Measurements from ENCODE around the gene CDH2.

Gene CDH2

DNA sequence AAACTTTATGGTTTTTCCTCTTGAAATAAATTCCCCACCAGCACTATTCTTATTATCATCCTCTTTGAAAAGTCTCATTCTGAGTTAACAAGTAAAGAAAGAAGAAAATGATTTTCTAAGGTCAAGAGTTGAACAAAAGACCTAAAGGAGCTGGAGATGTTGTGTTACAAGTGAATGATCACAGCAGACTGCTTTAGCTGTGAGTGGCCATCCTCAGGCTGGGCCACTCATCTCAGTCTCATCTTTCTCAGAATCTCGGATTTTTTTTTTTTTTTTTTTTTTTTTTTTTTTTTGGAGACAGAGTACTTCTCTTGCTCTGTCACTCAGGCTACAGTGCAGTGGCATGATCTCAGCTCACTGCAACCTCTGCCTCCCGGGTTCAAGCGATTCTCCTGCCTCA lies 133.3 kb downstream of the CDH2 start:
- no peak for DNase-seq (ENCODE audit: low spot score)

DNA sequence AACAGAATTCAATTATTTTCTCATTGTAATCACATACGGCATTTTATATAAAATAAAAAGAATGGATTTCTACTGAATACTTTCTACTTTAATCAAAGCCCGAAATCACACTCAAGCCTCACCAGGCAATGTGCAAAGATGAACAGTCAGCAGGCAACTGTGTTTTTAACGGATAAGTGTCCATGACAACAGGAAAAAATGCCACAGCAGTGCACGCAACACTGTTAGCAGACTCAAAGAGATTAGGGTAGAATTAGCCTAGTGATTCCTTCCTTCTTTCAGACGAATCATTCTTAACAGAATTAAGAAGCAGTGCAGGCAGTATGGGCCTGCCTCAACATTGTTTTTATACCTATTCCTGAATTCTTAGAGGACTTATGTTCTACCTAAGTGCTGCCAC lies 135.6 kb downstream of the CDH2 start:
- DNase-seq (ENCODE audit: low spot score): no peak

DNA sequence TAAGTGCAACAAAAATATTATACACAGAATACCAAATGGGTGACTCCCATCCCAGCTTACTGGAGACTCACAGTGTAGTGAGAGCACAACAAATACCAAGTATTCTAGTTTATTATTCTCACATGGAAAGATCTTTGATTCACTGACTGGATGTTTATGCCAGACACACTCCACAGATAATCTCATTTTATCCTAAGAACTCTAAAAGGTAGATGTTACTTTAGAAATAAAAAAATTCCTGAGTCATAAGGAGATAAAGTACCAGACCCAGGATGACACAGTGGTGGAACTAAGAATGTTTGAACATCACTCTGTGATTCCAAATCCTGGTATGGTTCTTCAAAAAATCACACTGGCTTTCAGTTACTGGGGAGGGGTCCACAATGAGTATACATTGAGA lies 136.2 kb downstream of the CDH2 start:
- DNase-seq (ENCODE audit: low spot score): no peak

DNA sequence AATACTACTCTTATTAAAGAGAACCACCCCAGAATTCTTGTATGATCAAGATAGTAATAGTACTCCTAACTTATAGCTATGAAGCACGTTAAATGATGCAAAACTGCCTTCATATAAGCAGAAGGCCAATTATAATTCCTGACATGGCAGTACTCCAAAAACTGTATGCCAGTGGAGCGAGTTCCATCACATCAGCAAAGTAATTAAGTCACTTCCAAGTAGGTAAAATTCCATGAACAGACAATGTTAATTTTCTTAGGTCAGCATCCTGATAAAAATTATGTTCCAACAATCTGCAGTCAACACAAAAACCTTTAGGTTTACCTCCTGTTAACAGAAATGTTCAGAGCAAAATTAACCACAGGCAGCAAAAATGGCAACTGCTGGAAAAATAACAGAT lies 136.7 kb downstream of the CDH2 start:
- DNase-seq (ENCODE audit: low spot score): no peak

DNA sequence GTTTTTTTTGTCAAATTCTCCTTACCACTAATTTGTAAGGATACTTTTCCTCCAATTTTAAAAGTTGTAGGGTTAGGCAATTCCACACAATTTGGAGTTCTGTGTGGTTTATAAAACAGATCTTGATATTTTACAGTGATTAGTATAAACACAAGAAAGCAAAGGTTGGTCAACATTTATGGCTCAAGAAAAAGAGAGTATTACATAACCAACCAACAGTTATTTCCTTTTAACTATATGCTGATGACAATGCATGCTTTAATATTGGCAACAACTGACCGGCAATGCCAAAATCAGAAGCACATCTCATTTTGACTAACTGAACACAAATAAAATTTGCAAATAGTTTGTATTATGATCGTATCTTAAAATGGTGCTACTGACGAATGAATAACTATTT lies 137.2 kb downstream of the CDH2 start:
- no peak for DNase-seq (ENCODE audit: low spot score)

DNA sequence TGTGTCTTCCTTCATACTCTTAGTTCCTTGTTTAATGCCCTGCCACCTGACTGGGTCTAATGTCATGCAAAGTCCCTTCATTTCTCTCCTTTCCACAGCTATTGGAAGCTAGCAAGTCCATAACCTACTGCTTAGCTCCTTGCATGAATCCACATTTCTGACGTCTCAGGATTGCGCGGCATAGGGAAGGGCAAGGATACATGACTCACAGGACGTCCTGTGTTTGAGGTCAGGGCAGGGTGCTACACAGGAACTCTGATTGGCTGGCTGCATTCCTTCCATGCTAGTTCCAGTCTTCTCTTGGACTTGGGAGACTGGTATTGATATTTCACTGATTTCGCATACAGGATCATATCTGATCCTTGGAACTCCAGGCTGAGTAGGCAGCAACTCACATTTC lies 137.9 kb downstream of the CDH2 start:
- peak; percentile 44 for DNase-seq (ENCODE audit: low spot score)

DNA sequence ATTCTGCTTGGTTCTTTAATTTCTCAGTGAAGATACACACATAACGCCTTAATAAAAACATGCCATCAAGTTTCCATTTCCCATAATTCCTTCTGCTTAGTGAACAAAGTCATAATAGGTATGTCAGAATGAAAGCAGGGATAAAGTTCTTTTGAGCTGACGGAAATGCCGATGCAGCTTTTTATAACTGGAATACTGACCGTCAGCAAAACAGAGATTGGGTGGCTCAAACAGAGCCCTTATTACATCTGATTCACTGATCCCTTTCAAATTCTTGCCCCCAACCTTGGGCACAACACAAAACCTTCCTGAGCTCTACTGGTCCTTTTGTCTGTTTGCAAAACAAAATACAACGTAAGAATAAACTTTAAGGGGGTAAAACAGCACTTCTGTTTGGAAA lies 140.4 kb downstream of the CDH2 start:
- DNase-seq (ENCODE audit: low spot score): no peak

DNA sequence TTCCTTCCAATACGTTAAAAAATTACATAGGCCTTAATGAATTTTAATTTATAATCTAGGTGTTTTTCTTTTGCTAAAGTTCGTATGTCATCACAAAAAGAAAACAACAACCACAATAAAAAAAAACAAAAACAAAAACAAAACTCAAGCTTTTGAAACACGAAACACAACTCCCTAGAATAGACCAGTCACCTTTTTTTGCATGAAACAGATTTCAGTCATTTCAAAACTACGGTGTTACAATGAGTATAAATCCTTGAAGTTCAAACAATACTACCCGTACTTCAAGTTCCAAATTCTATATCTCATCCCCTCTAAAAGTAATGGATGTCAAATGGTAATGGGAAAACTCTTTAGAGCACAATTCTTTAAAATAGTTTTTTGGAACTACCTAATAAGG lies 142.4 kb downstream of the CDH2 start:
- DNase-seq (ENCODE audit: low spot score): no peak

DNA sequence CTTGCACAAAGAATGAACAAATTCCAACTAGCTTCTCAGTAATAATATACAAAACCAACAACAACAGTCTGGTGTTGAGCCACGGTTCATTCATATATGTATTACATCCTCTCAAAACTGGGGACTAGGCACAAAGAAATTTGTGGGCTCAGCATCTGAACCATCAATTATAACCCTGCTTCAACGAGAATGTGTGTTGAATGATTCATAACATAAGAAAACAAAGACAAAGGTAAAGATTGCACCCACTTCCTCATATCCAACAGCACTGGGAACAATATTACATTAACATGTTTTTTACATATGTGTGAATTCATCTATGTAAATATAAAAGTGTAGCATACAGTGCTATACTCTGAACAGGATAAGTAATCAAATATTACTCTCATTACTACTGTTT lies 144.8 kb downstream of the CDH2 start:
- DNase-seq (ENCODE audit: low spot score): no peak

DNA sequence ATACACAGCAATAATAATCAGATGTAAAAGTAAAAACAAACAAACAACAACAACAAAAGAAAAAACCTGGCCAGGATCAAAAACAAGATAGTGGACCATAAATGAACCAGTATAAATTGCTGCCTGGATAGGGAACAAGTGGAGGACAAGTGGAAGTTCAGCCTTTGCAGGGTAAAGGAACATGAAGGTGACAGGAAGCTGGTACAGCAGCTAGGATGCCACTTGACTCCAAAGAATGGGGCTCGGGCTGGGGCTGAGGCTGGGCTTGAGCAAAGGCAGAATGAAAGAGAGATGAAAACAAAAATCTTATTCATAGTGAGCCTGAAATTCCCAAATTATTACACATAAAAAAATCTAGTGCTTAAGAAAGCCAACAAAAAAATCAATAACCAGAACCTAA lies 146.5 kb downstream of the CDH2 start:
- DNase-seq (ENCODE audit: low spot score): no peak

DNA sequence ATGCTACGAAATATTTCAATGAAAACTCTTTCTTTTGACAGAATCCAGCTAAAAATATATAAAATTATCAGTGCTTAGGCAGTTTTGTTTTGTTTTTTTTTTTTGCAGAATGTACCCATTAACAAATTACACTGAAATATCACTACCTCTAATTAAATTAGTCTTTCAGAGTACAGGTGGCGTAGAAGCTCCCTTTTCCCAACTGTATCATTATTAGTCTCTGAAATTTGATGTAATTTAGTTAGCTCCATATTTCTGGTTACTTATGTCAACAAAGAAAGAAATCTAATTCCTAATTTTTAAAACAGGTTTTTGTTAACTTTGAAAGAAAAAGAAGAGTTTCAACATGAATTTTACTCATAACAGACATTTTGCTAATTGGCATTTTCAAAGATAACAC lies 149.2 kb downstream of the CDH2 start:
- no peak for DNase-seq (ENCODE audit: low spot score)

DNA sequence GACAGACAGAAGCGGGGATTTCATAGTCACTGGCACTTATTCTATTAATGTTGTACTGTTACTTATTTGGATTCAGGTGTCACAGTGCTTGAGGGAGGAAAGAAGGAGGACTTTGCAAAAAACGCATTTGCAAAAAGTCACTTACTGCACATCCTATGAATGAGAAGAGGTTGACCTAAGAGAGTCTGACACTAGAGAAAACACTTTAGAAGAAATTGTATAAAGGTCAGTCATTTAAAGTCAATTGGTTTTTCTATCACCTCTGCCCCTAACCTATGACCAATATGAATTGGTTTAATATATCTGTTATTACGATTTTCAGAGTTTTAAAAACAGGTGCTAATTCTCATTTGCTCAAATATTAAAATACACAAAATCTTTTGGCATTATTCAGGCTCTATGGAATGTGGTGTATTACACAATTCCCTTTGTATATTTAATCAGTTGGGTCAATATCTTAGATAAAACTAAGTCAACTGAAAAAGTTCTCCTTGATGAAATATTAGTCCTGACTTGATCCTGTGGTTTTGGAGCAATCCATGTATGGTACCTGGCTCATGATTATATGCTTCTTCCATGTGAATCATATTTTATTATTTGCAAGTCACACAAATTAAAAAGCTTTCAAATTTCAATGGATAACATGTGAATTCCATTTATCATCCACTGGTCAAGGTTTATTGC lies 157.4 kb downstream of the CDH2 start:
- DNase-seq (ENCODE audit: low spot score): no peak

DNA sequence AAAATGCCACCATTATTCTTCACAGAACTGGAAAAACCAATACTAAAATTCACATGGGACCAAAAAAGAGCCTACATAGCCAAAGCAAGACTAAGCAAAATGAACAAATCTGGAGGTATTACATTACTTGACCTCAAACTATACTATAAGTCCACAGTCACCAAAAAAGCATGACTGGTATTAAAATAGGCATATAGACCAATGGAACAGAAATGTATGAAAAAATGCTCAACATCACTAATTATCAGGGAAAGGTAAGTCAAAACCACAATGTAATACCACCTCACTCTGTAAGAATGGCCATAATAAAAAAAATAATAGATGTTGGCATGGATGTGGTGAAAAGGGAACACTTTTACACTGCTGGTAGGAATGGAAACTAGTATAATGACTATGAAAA lies 158.6 kb downstream of the CDH2 start:
- DNase-seq (ENCODE audit: low spot score): no peak

DNA sequence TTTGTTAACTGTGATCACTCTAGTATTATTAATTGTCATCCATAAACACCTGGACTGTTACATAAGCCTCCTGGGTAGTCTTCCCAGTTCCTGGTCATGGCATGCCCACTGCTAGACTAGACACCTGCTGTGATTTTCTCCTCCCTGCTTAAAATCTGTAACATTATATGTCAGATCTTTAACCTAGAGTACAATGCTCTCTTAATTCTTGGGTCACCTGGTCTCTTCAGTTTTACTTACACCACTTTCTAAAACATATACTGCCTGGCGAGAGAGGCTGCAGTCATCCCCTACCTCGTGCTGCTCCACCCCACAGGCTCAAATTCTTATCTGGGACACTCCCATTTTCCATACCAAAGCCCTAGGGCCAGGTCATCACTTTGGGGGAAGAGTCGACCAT lies 161.3 kb downstream of the CDH2 start:
- no peak for DNase-seq (ENCODE audit: low spot score)

DNA sequence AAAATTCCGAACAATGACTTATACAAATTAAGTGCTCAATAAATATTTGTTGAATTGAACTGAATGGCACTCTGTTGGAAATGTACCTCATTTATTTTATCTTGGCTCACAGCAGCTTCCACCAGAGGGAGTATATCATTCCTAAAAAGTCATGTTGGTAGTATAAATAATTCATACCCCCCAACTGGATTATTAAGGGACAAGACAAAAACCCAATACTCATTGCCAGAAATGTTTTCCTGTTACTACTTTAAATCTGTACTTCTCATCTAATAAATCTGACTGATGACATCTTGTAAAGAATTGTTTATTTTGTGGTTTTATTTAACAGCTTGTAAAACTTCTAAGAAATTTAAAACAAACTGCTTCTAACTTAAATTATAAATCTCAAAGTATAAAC lies 163.9 kb downstream of the CDH2 start:
- DNase-seq (ENCODE audit: low spot score): peak; percentile 1

DNA sequence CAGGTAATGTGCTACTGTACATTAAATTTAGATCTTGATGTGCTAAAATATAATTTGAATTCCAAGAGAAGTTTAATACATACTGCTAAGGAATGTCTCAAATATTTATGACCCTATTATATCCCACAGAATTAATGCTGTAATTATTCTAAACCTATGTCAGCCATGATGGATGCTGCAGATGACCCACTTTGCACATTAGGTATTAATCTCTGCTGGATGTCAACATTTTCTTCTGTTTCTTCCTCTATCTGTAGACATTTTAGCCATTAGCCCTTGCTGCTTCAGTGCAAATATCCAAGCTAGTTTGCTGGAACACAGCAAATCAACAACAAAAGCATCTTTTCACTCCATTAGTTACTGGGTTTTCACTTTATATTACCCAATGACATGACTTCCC lies 164.6 kb downstream of the CDH2 start:
- DNase-seq (ENCODE audit: low spot score): no peak

DNA sequence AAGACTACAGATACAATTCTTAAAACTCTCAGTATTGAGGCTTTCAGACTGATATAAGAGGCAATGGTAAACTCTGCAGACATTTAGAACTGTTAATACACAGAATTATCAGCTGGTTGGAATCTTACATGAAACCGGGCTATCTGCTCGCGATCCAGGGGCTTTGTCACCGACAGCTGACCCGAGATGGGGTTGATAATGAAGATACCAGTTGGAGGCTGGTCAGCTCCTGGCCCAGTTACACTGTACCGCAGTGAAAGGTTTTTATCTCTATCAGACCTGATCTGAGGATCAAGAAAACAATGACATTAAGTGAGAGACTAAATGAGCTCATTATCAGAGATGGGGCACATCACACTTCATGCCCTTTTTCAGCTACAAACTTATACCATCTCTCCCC lies 167.3 kb downstream of the CDH2 start:
- DNase-seq (ENCODE audit: low spot score): no peak

DNA sequence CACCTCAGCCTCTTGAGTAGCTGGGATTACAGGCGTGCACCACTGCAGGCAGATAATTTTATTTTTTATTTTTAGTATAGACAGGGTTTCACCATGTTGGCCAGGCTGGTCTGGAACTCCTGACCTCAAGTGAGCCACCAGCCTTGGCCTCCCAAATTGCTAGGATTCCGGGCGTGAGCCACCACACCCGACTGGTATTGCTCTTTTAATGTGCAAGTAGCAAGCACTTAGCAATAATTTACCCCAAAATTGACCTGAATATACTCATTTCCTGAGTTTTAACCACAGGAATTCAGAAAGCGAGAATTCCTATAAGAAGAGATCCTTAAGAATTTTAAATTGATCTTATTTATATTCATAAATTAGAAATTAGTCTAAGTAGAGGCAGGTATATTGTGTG lies 169.1 kb downstream of the CDH2 start:
- DNase-seq (ENCODE audit: low spot score): no peak

DNA sequence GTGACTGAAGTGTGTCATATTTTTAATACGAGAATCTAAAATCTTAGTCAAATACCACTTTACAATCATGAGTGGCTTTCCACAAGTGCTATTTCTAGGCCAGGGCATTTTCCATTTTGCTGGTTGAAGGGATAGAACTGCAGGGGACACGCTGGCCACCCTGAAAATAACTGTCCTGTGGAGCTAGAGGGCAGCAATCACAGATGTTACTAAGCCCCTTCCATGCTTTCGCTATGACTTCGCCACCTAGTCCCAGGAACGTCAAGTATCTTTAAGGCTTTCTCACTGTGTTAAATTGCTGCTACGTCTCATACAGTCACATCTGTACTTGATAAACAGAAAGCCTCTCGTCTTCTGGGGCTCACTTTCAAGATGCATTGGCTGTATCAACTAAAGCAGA lies 171.8 kb downstream of the CDH2 start:
- DNase-seq (ENCODE audit: low spot score): no peak

DNA sequence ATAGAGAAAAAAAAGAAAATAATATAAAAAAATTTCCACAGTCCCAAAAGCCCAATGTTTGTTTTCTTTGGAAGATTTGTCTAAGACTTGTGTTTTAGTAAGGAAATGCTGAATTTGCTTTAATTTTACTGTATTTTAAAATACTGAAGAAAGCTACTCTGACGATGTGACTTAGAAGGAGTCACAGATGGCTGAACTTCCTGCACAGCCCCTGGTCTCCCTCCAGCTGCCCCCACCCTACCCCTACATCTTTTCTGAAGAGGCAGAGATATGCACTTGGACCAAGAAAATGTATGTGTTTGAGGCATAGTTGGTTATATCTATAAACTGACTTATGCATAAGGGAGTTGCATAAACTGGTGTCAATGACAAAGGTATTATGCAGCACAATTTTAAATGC lies 172.3 kb downstream of the CDH2 start:
- DNase-seq (ENCODE audit: low spot score): no peak

DNA sequence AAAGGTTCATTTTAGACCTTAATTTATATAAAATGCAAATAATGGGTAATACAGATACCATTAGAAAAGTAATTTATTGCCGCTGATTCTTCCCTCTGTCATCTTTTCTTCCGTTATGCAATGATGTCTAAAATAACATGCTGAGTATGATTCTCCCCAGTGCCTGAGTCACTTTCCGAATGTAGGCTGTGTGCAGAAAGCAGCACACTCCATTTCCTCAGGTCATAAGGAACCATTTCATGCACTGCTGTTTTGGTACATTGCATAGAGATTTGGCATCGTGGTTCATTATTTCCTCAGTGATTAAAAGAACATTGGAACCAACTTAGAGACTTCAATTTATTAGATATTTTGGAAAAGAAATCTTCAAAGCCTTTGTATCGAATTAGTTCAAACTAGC lies 173.5 kb downstream of the CDH2 start:
- DNase-seq (ENCODE audit: low spot score): peak; percentile 17

DNA sequence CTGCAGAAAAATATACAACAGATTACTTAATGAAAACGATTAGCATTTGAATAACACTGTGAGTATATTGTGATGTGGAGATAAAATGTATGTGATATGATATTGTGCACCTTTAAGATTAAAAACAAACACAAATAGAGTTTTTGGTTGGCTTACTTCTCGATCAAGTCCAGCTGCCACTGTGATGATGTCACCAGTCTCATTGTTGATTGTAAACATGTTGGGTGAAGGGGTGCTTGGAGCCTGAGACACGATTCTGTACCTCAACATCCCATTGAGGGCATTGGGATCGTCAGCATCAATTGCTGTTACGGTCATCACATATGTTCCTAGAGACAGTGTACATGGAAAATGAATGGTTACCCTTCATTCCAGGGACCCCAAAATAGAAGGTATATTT lies 174.1 kb downstream of the CDH2 start:
- no peak for DNase-seq (ENCODE audit: low spot score)

DNA sequence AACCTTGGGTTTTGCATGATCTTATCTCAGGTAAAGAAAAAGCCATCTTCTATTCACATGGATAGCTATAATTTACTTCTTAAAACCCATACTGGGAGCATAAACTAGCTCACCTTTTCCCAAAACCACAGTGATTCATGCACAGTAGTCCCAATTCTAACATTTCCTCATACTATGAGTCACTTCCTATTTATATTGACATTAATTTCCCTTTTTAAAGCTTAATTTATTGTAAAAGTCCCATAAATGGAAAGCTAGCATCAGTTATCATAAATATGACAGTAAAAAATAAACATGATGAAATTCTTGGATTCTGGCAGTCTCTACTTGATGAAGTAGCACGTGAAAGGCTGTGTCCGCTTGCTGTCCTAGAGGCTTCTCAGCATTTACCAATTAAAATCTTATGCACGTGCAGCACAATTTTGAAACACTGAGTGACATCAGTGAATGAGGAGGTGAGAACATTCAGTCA lies 180.1 kb downstream of the CDH2 start:
- no peak for DNase-seq (ENCODE audit: low spot score)

DNA sequence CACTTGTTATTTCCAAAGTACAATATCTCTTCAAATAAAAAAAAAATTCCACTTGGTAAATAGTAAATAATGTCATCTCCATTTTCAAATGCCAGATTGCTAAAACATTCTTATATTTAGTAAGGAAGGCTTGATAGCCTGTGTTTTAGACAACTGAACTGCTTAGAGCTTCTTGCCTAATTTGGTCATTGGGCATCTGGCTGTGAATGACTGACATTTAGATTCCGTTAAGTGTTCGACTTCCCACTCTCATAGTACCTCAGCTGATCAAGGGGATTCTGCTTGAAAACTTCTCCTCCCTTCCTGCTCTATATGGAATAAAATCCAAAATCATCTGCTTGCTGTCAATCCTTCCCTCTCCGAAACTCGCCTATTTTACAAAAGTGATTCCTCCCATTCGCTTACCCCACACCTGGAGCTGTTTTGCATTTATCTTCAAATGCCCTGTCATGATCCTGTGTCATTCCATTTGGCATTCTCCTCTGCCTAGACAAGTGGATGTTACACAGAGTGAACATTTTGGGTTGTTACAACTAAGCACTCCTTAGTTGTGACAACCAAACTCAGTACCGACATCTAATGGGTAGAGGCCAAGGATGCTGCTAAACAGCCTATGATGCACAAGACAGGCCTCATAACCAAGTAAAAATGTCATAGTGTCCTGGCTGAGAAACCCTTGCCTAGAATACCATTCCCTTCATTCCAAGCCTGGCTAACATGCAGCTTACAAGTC lies 181.0 kb downstream of the CDH2 start:
- no peak for DNase-seq (ENCODE audit: low spot score)

Data from RKO (cell line).